Chondrocyte (in vitro differentiated cells): Measurements from ENCODE around the gene DYRK3. TPM values are rescaled to one million over a fixed set of nuclear protein-coding genes. Genes with fewer than 3 reads are reported as not detected.

ENCODE experiments used
- DNase-seq: peaks from one replicate; pipeline ENCODE4 v3.0.0; 2021; ENCODE audit warnings: mixed read lengths, low spot score
- H3K27ac Mint-ChIP-seq: one replicate; pipeline ENCODE4 v1.8.0; 2021; ENCODE audit warnings: mild to moderate bottlenecking, moderate library complexity, mixed read lengths; ENCODE audit not compliant: unreplicated experiment
- H3K27me3 Mint-ChIP-seq: 2 replicates; pipeline ENCODE4 v1.8.0; 2021; ENCODE audit warnings: low read depth, mixed read lengths
- H3K36me3 Mint-ChIP-seq: 2 replicates; pipeline ENCODE4 v1.8.0; 2021; ENCODE audit warnings: low read depth, mixed read lengths
- H3K4me1 Mint-ChIP-seq: 2 replicates; pipeline ENCODE4 v1.8.0; 2021; ENCODE audit warnings: low read depth, mild to moderate bottlenecking, mixed read lengths
- H3K4me3 Mint-ChIP-seq: one replicate; pipeline ENCODE4 v1.8.0; 2021; ENCODE audit warnings: mild to moderate bottlenecking, moderate library complexity, mixed read lengths; ENCODE audit not compliant: unreplicated experiment
- H3K9me3 Mint-ChIP-seq: 2 replicates; pipeline ENCODE4 v1.8.0; 2021; ENCODE audit warnings: low read depth, mixed read lengths
- CTCF ChIP-seq: fragments of 200-600 bp; sonication (generic); IDR thresholded peaks from 2 replicates; pipeline ENCODE4 v1.5.0; 2021; ENCODE audit warnings: antibody characterized with exemption, mild to moderate bottlenecking, moderate library complexity
- total RNA-seq: library from RNA; stranded (reverse); gene quantifications from 3 replicates; pipeline ENCODE4 v1.2.1, GENCODE V29; 2021

The DYRK3 gene
- total RNA-seq, 1 donor from 2014 or later: 6.6 TPM

GRCh38 chr1:206643118-206643698 is 7.9 kb downstream of the DYRK3 start:
- Mint-ChIP-seq H3K27ac (no peak overlapping the region), H3K27me3 (no peaks in the 10 kb centered on the region), H3K4me1 (no peaks in the 10 kb centered on the region), H3K4me3 (no peak overlapping the region), H3K36me3 (peaks cover 11% of the 10 kb centered on the region), H3K9me3 (no peaks in the 10 kb centered on the region)
- no peak for DNase-seq
- TF ChIP-seq CTCF: no peak

GRCh38 chr1:206646504-206646903 is 11.2 kb downstream of the DYRK3 start:
- no peaks in the 10 kb centered on the region for H3K27me3 Mint-ChIP-seq
- peaks cover 13% of the 10 kb centered on the region for H3K36me3 Mint-ChIP-seq
- TF ChIP-seq CTCF: no peak
- no peak overlapping the region for H3K27ac Mint-ChIP-seq
- no peak overlapping the region for H3K4me3 Mint-ChIP-seq
- no peaks in the 10 kb centered on the region for H3K9me3 Mint-ChIP-seq
- no peaks in the 10 kb centered on the region for H3K4me1 Mint-ChIP-seq
- no peak for DNase-seq

GRCh38 chr1:206647224-206647623 is 11.9 kb downstream of the DYRK3 start:
- peaks cover 2% of the 10 kb centered on the region for H3K4me1 Mint-ChIP-seq

GRCh38 chr1:206649261-206649921 is 14.1 kb downstream of the DYRK3 start:
- no peak overlapping the region for H3K27ac Mint-ChIP-seq
- DNase-seq: no peak
- TF ChIP-seq CTCF: no peak
- H3K36me3 Mint-ChIP-seq: peaks cover 13% of the 10 kb centered on the region
- H3K9me3 Mint-ChIP-seq: no peaks in the 10 kb centered on the region
- peaks cover 16% of the 10 kb centered on the region for H3K4me1 Mint-ChIP-seq
- H3K27me3 Mint-ChIP-seq: no peaks in the 10 kb centered on the region
- no peak overlapping the region for H3K4me3 Mint-ChIP-seq

More at GRCh38 chr1:206647224-206647623, 11.9 kb downstream of the DYRK3 start:
- H3K27ac Mint-ChIP-seq: no peak overlapping the region
- DNase-seq: no peak
- TF ChIP-seq CTCF: no peak
- H3K9me3 Mint-ChIP-seq: no peaks in the 10 kb centered on the region
- no peaks in the 10 kb centered on the region for H3K27me3 Mint-ChIP-seq
- H3K36me3 Mint-ChIP-seq: peaks cover 13% of the 10 kb centered on the region
- H3K4me3 Mint-ChIP-seq: no peak overlapping the region

GRCh38 chr1:206651014-206651413 is 15.7 kb downstream of the DYRK3 start:
- Mint-ChIP-seq H3K4me3 (no peak overlapping the region), H3K9me3 (no peaks in the 10 kb centered on the region), H3K36me3 (peaks cover 13% of the 10 kb centered on the region), H3K27me3 (no peaks in the 10 kb centered on the region), H3K4me1 (peaks cover 28% of the 10 kb centered on the region), H3K27ac (no peak overlapping the region)
- DNase-seq: no peak
- TF ChIP-seq CTCF: no peak
